PC-9 (cell line): Measurements from ENCODE around the gene DDX10. TPM values are rescaled to one million over a fixed set of nuclear protein-coding genes. Genes with fewer than 3 reads are reported as not detected.

ENCODE experiments used
- BruUV-seq: library from RNA; stranded (reverse); fragments of 400-500 nt; replicated peaks from 2 replicates; lab custom pipeline; 2021; lab: Mats Ljungman, UMichigan
- CTCF ChIA-PET: fragments of 300-600 bp; sonication (Branson Sonifier 250); formaldehyde crosslinking; loops from one replicate; lab custom pipeline; 2022; ENCODE audit warnings: antibody characterized with exemption; lab: Charles Lee
- POLR2A ChIA-PET: fragments of 300-600 bp; sonication (Branson Sonifier 250); formaldehyde crosslinking; loops from one replicate; lab custom pipeline; 2022; ENCODE audit warnings: antibody characterized with exemption; ENCODE audit not compliant: unreplicated experiment; lab: Charles Lee
- DNase-seq, 2 experiments: peaks; one replicate each; pipeline versions ENCODE4 v3.0.0 to v3.0.0-alpha.2; 2015 to 2022; ENCODE audit warnings: mixed read lengths in 1 of 2
- H2AFZ ChIP-seq: fragments of 200-600 bp; sonication (generic); 2 replicates; pipeline ENCODE4 v1.8.1; 2017; ENCODE audit warnings: antibody characterized with exemption
- H3F3A ChIP-seq: fragments of 200-600 bp; sonication (generic); 2 replicates; pipeline ENCODE4 v1.8.1; 2017; ENCODE audit warnings: antibody characterized with exemption, mild to moderate bottlenecking, low read depth; ENCODE audit not compliant: insufficient read depth
- H3K27ac ChIP-seq: fragments of 200-600 bp; sonication (generic); 2 replicates; pipeline ENCODE4 v1.6.1; 2016; ENCODE audit warnings: mixed run types
- H3K27me3 ChIP-seq: fragments of 200-600 bp; sonication (generic); 2 replicates; pipeline ENCODE4 v1.6.1; 2016; ENCODE audit warnings: low read depth, mixed run types; ENCODE audit not compliant: insufficient read depth
- H3K36me3 ChIP-seq: fragments of 200-600 bp; sonication (generic); 2 replicates; pipeline ENCODE4 v1.6.1; 2016; ENCODE audit warnings: low read depth, mixed run types
- H3K4me1 ChIP-seq: fragments of 200-600 bp; sonication (generic); replicated peaks from 2 replicates; pipeline ENCODE4 v1.6.1; 2016; ENCODE audit warnings: mixed run types; ENCODE audit not compliant: insufficient read depth
- H3K4me2 ChIP-seq: fragments of 200-600 bp; sonication (generic); 2 replicates; pipeline ENCODE4 v1.6.1; 2017; ENCODE audit warnings: mixed run types
- H3K4me3 ChIP-seq: fragments of 200-600 bp; sonication (generic); 2 replicates; pipeline ENCODE4 v1.6.1; 2016; ENCODE audit warnings: mixed run types
- H3K79me2 ChIP-seq: fragments of 200-600 bp; sonication (generic); 2 replicates; pipeline ENCODE4 v1.6.1; 2017; ENCODE audit warnings: low read depth, mixed run types
- H3K9me2 ChIP-seq: fragments of 200-600 bp; sonication (generic); 2 replicates; pipeline ENCODE4 v1.8.1; 2017; ENCODE audit warnings: mild to moderate bottlenecking; ENCODE audit not compliant: insufficient read depth
- H3K9me3 ChIP-seq: fragments of 200-600 bp; sonication (generic); 2 replicates; pipeline ENCODE4 v1.8.1; 2016; ENCODE audit warnings: low read depth; ENCODE audit not compliant: insufficient read depth
- H4K20me1 ChIP-seq: fragments of 200-600 bp; sonication (generic); 2 replicates; pipeline ENCODE4 v1.8.1; 2017; ENCODE audit not compliant: insufficient read depth
- EZH2 ChIP-seq: fragments of 200-600 bp; sonication (generic); IDR thresholded peaks from 2 replicates; pipeline ENCODE4 v1.8.0; 2017; ENCODE audit warnings: antibody characterized with exemption, low read depth
- intact Hi-C: fragments of 100-400 bp; cut with micrococcal nuclease; formaldehyde crosslinking; loops from one replicate; pipeline ENCODE4 v1.10.0; 2022; ENCODE audit not compliant: unreplicated experiment
- total RNA-seq: library from RNA; stranded (reverse); gene quantifications from 2 replicates; pipeline ENCODE4 v1.2.3, GENCODE V29; 2021
- TF ChIP-seq, protein P1 (sequence below): fragments of 200-600 bp; sonication (generic); conservative IDR thresholded peaks from 2 replicates; pipeline ENCODE4 v1.6.1; 2017; ENCODE audit warnings: mixed run types, antibody characterized with exemption, mild to moderate bottlenecking, moderate library complexity

The DDX10 gene
- total RNA-seq, 1 experiment from 2014 or later = 26.4 TPM

GRCh38 chr11:108926841-108927577, 262.1 kb downstream of the DDX10 start:
- intact Hi-C loops = no loop called here
- Histone ChIP-seq H3K4me1 (peaks cover 16% of the 10 kb centered on the region), H3F3A (peaks cover 11% of the 10 kb centered on the region; the same call in 1 of the 2 replicates), H2AFZ (no peak overlapping the region), H3K27ac (no peak overlapping the region), H3K79me2 (no peaks in the 10 kb centered on the region), H3K9me3 (no peaks in the 10 kb centered on the region), H4K20me1 (0 out of 2 replicates have a peak, but pooled peaks cover 3% of the 10 kb centered on the region), H3K4me2 (no peak overlapping the region), H3K36me3 (no peaks in the 10 kb centered on the region), H3K4me3 (no peak overlapping the region), H3K9me2 (no peaks in the 10 kb centered on the region; the same call in 1 of the 2 replicates), H3K27me3 (no peaks in the 10 kb centered on the region)
- BruUV-seq = no TSS peak
- TF ChIP-seq, protein P1, sequence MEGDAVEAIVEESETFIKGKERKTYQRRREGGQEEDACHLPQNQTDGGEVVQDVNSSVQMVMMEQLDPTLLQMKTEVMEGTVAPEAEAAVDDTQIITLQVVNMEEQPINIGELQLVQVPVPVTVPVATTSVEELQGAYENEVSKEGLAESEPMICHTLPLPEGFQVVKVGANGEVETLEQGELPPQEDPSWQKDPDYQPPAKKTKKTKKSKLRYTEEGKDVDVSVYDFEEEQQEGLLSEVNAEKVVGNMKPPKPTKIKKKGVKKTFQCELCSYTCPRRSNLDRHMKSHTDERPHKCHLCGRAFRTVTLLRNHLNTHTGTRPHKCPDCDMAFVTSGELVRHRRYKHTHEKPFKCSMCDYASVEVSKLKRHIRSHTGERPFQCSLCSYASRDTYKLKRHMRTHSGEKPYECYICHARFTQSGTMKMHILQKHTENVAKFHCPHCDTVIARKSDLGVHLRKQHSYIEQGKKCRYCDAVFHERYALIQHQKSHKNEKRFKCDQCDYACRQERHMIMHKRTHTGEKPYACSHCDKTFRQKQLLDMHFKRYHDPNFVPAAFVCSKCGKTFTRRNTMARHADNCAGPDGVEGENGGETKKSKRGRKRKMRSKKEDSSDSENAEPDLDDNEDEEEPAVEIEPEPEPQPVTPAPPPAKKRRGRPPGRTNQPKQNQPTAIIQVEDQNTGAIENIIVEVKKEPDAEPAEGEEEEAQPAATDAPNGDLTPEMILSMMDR = no peak
- TF ChIP-seq EZH2 = no peak
- DNase-seq = no peak
- CTCF ChIA-PET = no interaction called here
- POLR2A ChIA-PET = no interaction called here

GRCh38 chr11:108927791-108928545, 263.1 kb downstream of the DDX10 start:
- H4K20me1 ChIP-seq = 0 out of 2 replicates have a peak, but pooled peaks cover 3% of the 10 kb centered on the region

DNA sequence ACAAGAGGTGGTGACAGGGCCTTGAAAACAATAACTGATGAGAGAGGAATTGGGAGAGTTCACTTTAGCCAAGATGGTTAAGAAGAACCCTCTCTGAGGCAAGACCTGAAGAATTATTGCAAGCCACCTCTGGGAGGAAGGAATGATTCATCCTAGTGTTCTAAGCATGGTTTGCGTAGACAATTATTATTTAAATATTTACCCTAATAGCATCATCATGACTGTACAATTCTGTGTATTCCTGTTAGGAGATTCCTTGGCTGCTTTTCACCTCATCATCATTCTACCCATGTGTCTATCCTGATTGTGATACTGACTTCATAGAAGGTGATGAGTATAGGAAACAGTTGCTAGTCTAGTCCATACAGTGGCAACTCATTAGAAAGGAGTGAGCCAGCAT, 264.4 kb downstream of the DDX10 start:
- 0 out of 2 replicates have a peak, but pooled peaks cover 3% of the 10 kb centered on the region for H4K20me1 ChIP-seq
- peak in 1 of 2 experiments; percentile 69 for DNase-seq
- no TSS peak for BruUV-seq

More at GRCh38 chr11:108927791-108928545, 263.1 kb downstream of the DDX10 start:
- BruUV-seq = no TSS peak
- peaks cover 11% of the 10 kb centered on the region; the same call in 1 of the 2 replicates for H3F3A ChIP-seq
- peaks cover 16% of the 10 kb centered on the region for H3K4me1 ChIP-seq
- no peak for DNase-seq
- H3K27ac ChIP-seq = peak overlapping the region; percentile 80
- POLR2A ChIA-PET = no interaction called here
- no peak overlapping the region for H2AFZ ChIP-seq
- CTCF ChIA-PET = no interaction called here
- H3K27me3 ChIP-seq = no peaks in the 10 kb centered on the region
- intact Hi-C loops = no loop called here
- H3K79me2 ChIP-seq = no peaks in the 10 kb centered on the region
- H3K9me2 ChIP-seq = no peaks in the 10 kb centered on the region; the same call in 1 of the 2 replicates
- H3K4me3 ChIP-seq = no peak overlapping the region
- no peak overlapping the region for H3K4me2 ChIP-seq
- no peaks in the 10 kb centered on the region for H3K36me3 ChIP-seq
- no peak for TF ChIP-seq EZH2
- TF ChIP-seq, protein P1 = no peak
- no peaks in the 10 kb centered on the region for H3K9me3 ChIP-seq

More for the DNA sequence above, 264.4 kb downstream of the DDX10 start:
- TF ChIP-seq, protein P1 = no peak
- no peak for TF ChIP-seq EZH2
- H3K4me1 ChIP-seq = peaks cover 16% of the 10 kb centered on the region
- POLR2A ChIA-PET = no interaction called here
- CTCF ChIA-PET = no interaction called here
- peaks cover 11% of the 10 kb centered on the region; the same call in 1 of the 2 replicates for H3F3A ChIP-seq
- peak overlapping the region; percentile 11; the same call in 1 of the 2 replicates for H3K4me2 ChIP-seq
- no peaks in the 10 kb centered on the region for H3K27me3 ChIP-seq
- H3K27ac ChIP-seq = peak overlapping the region; percentile 80
- no peaks in the 10 kb centered on the region; the same call in 1 of the 2 replicates for H3K9me2 ChIP-seq
- H3K4me3 ChIP-seq = no peak overlapping the region
- no peaks in the 10 kb centered on the region for H3K36me3 ChIP-seq
- H3K9me3 ChIP-seq = no peaks in the 10 kb centered on the region
- H2AFZ ChIP-seq = no peak overlapping the region
- intact Hi-C loops = no loop called here
- H3K79me2 ChIP-seq = no peaks in the 10 kb centered on the region
